GM12801 (cell line): ENCODE measurements around the gene DOCK9.

Source experiments
- TF ChIP-seq, protein P1 (sequence below): IDR thresholded peaks from one replicate; pipeline ENCODE4 v1.5.1; 2011; ENCODE audit warnings: control low read depth; ENCODE audit not compliant: insufficient read length; ENCODE audit errors: extremely low read depth

The DOCK9 gene

DNA sequence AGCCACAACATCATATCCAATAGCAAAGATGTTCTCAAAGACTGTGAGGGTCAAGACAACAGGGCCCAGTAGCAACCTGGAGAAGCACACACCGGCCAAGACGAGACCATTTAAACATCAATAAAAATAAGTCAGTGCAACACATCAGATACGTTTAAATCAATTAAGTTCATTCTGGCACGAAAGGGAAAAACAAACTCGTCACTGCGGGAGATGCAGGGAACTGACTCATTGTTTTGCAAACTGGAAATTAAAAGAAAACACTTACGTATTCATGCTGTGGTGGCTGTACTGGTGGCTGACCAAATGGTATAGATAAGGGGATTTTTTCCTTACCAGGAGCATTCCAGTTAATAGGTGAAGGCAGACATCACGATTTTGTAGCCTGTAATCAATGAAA lies 199.1 kb downstream of the DOCK9 start:
- TF ChIP-seq, protein P1, sequence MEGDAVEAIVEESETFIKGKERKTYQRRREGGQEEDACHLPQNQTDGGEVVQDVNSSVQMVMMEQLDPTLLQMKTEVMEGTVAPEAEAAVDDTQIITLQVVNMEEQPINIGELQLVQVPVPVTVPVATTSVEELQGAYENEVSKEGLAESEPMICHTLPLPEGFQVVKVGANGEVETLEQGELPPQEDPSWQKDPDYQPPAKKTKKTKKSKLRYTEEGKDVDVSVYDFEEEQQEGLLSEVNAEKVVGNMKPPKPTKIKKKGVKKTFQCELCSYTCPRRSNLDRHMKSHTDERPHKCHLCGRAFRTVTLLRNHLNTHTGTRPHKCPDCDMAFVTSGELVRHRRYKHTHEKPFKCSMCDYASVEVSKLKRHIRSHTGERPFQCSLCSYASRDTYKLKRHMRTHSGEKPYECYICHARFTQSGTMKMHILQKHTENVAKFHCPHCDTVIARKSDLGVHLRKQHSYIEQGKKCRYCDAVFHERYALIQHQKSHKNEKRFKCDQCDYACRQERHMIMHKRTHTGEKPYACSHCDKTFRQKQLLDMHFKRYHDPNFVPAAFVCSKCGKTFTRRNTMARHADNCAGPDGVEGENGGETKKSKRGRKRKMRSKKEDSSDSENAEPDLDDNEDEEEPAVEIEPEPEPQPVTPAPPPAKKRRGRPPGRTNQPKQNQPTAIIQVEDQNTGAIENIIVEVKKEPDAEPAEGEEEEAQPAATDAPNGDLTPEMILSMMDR = no peak

DNA sequence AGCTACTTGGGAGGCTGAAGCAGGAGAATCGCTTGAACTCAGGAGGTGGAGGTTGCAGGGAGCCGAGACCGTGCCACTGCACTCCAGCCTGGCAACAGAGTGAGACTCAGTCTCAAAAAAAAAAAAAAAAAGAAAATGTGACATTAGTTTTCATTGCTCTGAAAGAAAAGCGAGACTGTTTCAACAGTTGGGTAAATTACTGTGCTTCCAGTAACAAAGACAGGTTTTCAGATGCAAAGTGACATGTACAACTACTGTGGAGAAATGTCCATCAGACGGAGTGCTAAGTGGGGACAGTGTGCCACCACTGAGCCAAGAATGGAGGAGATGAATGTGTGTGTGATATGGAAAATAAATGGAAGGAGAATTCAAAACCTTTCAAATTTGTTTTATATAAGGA lies 201.2 kb downstream of the DOCK9 start:
- TF ChIP-seq, protein P1 = no peak

DNA sequence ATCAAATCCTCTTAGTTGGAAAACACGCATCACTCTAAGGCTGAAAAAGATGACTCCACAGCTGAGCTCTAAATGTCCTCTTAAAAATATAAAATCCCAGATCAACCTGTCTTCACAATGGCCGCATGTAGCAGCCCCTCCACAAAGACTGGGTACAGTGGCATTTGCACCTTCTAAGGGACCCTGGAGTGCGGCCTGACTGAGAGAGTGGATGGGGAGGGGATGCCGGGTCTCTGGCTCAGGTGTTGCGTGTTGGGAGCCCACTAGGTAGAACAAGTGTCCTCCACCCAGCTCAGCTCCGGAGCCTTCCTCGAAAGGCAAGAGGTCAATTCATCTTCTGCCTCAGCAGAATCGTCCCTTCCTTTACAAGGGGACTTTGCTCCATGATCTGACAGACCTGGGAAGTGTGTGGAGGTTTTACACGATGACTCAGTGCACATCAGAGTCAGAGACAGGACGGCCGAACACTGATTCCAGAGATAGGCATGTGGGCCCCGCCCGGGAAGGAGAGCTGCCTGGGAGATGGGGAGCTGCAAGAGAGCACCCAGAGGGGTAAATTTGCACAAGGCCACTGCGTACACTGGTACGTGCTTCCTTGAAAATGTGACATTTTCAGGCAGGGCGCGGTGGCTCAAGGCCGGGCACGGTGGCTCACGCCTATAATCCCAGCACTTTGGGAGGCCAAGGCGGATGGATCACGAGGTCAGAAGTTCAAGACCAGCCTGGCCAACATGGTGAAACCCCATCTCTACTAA lies 201.8 kb downstream of the DOCK9 start:
- TF ChIP-seq, protein P1 = no peak

DNA sequence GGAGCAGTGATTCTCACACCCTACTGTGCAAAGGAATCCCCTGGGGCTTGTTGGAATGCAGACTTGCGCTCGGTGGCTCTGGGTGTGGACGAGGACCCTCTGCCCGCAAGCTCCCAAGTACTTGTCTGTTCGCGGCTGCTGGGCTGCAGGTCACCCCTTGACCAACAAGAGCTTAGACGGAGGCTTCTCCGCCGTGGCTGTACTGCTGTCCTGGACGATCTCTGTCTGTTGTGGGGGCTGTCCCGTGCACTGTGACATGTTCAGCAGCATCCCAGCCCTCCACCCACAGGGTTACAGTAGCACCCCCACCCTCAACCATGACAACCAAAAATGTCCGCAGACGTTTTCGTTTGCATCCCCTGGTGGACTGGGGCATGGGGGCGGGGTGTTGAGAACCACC lies 202.5 kb downstream of the DOCK9 start:
- TF ChIP-seq, protein P1 = no peak

DNA sequence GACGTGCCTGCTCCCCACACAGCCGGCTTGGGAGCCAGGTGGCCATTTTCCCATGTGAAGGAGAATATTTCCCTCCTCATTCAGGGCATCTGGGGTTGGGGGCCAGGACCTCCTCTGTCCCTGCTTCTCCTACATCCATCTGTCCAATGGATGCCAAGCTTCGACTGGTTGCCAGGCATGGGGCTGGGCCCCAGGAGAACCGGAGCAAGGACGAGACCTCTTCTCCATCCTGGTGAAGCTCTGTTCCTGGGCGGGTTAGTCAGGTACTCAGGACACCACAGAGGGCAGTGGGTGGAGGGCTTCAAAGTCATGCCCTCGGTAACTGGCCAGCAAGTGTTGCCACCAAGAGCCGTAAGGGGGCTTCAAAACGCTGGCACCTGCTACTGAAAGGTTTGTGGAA lies 203.1 kb downstream of the DOCK9 start:
- TF ChIP-seq, protein P1 = no peak

DNA sequence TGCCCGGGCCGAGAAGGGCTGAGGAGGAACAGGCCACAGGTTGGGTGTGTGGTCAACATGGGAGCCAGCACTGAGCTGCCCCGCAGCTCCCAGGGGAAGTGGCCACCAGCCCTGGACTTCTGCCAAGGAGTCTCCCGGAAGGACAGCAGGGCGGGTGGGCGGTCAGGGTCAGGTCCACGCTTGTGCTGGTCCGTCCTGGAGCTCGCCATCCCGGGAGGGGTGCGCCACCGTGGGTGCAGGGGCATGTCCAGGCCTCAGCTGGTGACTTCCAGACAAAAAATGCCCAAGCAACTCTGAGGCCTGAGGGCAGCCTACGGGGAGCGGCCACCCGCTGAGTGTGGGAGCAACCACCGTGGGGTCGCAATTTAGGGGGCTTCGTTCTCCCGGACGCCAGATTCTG lies 203.9 kb downstream of the DOCK9 start:
- TF ChIP-seq, protein P1 = no peak

DNA sequence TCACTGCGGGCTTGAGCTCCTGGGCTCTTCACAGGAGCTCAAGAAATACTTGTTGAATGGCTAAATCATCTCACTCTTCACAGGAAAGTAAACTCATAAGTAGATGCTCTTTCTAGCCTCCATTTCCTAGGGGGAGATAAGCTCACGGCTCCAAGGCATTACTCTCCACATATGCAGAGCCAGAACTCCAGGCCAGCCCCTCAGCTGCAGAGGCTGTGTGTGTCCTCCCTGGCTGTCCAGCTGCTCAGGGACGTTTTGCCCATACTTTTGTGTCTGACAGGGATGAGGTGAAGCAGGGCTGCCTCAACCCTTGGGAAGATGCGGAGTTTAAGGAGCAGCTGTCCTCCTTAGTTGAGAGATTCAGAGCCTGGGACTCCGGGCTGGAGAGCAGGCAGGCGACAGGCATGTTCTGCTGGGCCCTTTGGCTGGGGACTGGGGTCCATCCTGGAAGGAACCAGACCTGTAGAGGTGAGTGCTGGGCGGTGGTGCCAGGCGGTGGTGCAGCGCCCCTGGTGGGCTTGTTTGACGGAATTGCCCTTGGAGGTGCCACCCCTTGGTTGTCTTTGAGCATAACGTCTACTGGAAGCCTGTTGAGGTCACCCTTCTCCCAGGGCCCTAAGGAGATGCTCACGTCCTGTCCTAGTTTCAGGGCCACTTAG lies 204.9 kb downstream of the DOCK9 start:
- TF ChIP-seq, protein P1 = no peak
